Fibroblast of the aortic adventitia (primary cell): ENCODE data around the gene RANBP9. TPM values are rescaled to one million over a fixed set of nuclear protein-coding genes. Genes with fewer than 3 reads are reported as not detected.

Experiments used
- DNase-seq: peaks from one replicate; pipeline ENCODE4 v3.0.0-alpha.2; 2010; ENCODE audit warnings: low read depth
- H3K4me3 ChIP-seq: 2 replicates; pipeline ENCODE4 v1.5.1; 2011; ENCODE audit warnings: low read depth, mild to moderate bottlenecking, control low read depth, low read length, moderate library complexity
- total RNA-seq: library from RNA; depleted of rRNA; stranded (reverse); fragments of >200 nt; gene quantifications from 2 replicates; pipeline ENCODE4 v1.2.3, GENCODE V29; 2012; ENCODE audit warnings: low replicate concordance
- TF ChIP-seq, protein P1 (sequence below): IDR thresholded peaks from 2 replicates; pipeline ENCODE4 v1.5.1; 2011; ENCODE audit warnings: mild to moderate bottlenecking, low read length, control low read depth, inconsistent platforms; ENCODE audit not compliant: insufficient read depth

Gene RANBP9
- total RNA-seq, 1 donor = 35.5 TPM

- H3K4me3 ChIP-seq = no peak overlapping the region
- TF ChIP-seq, protein P1, sequence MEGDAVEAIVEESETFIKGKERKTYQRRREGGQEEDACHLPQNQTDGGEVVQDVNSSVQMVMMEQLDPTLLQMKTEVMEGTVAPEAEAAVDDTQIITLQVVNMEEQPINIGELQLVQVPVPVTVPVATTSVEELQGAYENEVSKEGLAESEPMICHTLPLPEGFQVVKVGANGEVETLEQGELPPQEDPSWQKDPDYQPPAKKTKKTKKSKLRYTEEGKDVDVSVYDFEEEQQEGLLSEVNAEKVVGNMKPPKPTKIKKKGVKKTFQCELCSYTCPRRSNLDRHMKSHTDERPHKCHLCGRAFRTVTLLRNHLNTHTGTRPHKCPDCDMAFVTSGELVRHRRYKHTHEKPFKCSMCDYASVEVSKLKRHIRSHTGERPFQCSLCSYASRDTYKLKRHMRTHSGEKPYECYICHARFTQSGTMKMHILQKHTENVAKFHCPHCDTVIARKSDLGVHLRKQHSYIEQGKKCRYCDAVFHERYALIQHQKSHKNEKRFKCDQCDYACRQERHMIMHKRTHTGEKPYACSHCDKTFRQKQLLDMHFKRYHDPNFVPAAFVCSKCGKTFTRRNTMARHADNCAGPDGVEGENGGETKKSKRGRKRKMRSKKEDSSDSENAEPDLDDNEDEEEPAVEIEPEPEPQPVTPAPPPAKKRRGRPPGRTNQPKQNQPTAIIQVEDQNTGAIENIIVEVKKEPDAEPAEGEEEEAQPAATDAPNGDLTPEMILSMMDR = no peak
- no peak for DNase-seq
Observed at GRCh38 chr6:13667655-13668054, 44.0 kb downstream of the RANBP9 start.

- TF ChIP-seq, protein P1 = no peak
- H3K4me3 ChIP-seq = no peak overlapping the region
- DNase-seq = peak; percentile 45
Observed at GRCh38 chr6:13666194-13667105, 45.2 kb downstream of the RANBP9 start.

GRCh38 chr6:13664703-13665352 is 46.8 kb downstream of the RANBP9 start:
- DNase-seq = peak; percentile 47
- TF ChIP-seq, protein P1 = no peak
- H3K4me3 ChIP-seq = no peak overlapping the region

DNA sequence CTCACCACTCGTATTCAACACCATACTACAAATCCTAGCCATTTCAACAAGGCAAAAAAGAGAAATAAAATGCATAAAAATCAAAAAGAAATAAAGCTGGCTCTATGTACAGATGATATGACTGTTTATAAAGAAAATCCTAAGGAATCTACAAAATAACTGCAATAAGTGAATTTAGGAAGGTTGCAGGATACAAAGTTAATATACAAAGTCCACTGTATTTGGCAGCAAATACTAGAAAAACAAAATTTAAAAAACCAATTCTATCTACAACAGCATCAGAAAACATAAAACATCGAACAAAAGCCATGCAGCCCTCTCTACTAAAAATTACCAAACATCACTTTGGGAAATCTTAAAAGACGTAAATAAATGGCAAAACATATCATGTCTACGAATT is 47.6 kb downstream of the RANBP9 start:
- H3K4me3 ChIP-seq = no peak overlapping the region
- TF ChIP-seq, protein P1 = no peak
- DNase-seq = no peak

DNA sequence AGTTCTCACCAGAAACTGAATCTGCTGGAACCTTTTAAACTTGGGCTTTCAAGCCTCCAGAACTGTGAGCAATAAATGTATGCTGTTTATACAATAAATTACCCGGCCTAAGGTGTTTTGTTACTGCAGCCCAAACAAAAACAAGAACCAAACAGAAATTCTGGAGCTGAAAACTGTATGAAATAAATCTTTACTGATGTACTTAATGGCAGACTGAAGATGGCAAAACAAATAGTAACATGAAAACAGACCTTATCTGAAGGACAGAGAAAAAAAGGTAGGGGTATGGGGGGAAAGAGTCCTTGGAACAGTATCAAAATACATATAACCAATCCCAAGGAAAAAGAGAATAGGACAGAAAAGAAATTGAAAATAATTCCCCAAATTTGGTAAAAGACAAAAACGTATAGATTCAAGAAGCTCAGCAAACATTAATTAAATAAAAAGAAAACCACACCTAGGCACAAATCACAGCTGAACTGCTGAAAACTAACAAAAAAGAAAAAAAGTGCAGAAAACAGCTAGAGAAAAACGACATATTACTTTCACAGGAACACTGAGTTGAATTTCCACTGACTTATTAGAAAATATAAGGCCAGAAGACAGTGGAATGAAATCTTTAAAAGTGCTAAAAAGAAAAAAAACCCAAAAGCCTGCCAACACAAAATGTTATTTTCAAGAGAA is 48.8 kb downstream of the RANBP9 start:
- TF ChIP-seq, protein P1 = no peak
- H3K4me3 ChIP-seq = no peak overlapping the region
- no peak for DNase-seq

DNA sequence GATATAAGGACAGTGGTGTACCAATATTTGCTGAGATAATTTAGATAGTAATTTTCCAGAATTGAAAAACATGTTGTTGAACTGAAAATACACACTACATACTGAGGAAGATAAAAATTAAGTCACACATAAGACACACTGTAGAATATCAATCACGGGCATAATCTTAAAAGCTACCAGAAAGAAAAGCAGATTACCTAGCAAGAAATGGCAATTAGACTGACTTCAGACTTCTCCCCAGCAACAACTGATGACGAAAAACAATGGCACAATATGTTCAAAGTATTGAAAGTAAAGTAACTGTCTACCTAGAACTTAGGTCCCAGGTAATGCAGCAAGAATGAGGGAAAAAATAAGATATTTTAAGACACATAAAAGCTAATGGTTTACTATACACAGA is 50.0 kb downstream of the RANBP9 start:
- no peak overlapping the region for H3K4me3 ChIP-seq
- TF ChIP-seq, protein P1 = no peak
- no peak for DNase-seq
